Keratinocyte (primary cell): ENCODE results near the gene SIGLEC14. TPM values are rescaled to one million over a fixed set of nuclear protein-coding genes. Genes with fewer than 3 reads are reported as not detected.

Experiments
- DNase-seq: peaks from one replicate; pipeline ENCODE4 v3.0.0-alpha.2; 2011; ENCODE audit warnings: low read depth, missing footprints, low spot score
- FAIRE-seq: peaks from 2 replicates; lab custom pipeline; 2011; peaks lifted over from hg19 to GRCh38; lab: Jason Lieb, UNC
- H2AFZ ChIP-seq: 2 replicates; pipeline ENCODE4 v1.6.0; 2012; ENCODE audit warnings: low read length, control low read depth, inconsistent platforms; ENCODE audit not compliant: control insufficient read depth
- H3K27ac ChIP-seq: 2 replicates; pipeline ENCODE4 v1.5.1; 2011; ENCODE audit warnings: low read length; ENCODE audit not compliant: control insufficient read depth, insufficient read depth
- H3K27me3 ChIP-seq: 3 replicates; pipeline ENCODE4 v1.6.0; 2011; ENCODE audit warnings: low read length; ENCODE audit not compliant: control insufficient read depth, insufficient read depth; ENCODE audit errors: extremely low read depth
- H3K36me3 ChIP-seq, 2 experiments: 2 replicates in 1 of 2; 3 replicates in 1 of 2; pipeline ENCODE4 v1.5.1; 2011; ENCODE audit warnings: low read length in 2 of 2, mild to moderate bottlenecking in 1 of 2; ENCODE audit not compliant: control insufficient read depth in 2 of 2, insufficient read depth in 2 of 2; ENCODE audit errors: extremely low read depth in 1 of 2
- H3K4me1 ChIP-seq: 3 replicates; pipeline ENCODE4 v1.5.1; 2011; ENCODE audit warnings: low read length; ENCODE audit not compliant: control insufficient read depth, insufficient read depth; ENCODE audit errors: extremely low read depth
- H3K4me2 ChIP-seq: 3 replicates; pipeline ENCODE4 v1.6.0; 2011; ENCODE audit warnings: low read depth, low read length; ENCODE audit not compliant: control insufficient read depth, insufficient read depth; ENCODE audit errors: extremely low read depth
- H3K4me3 ChIP-seq, 3 experiments: fragments of 200-600 bp in 1 of 3; sonication (generic) in 1 of 3; 2 replicates in 2 of 3; 3 replicates in 1 of 3; pipeline ENCODE4 v1.5.1; 2011 to 2016; ENCODE audit warnings: low read length in 3 of 3, mild to moderate bottlenecking in 3 of 3, control low read depth in 2 of 3, inconsistent platforms in 1 of 3, low read depth in 1 of 3, mixed read lengths in 1 of 3, mixed run types in 1 of 3, moderate library complexity in 1 of 3; ENCODE audit not compliant: control insufficient read depth in 2 of 3, insufficient read depth in 2 of 3; ENCODE audit errors: extremely low read depth in 1 of 3
- H3K79me2 ChIP-seq: 2 replicates; pipeline ENCODE4 v1.6.0; 2012; ENCODE audit warnings: low read length; ENCODE audit not compliant: control insufficient read depth, insufficient read depth
- H3K9ac ChIP-seq: 3 replicates; pipeline ENCODE4 v1.6.0; 2011; ENCODE audit warnings: low read length; ENCODE audit not compliant: control insufficient read depth, insufficient read depth; ENCODE audit errors: extremely low read depth
- H3K9me1 ChIP-seq: 3 replicates; pipeline ENCODE4 v1.6.0; 2011; ENCODE audit warnings: low read length; ENCODE audit not compliant: control insufficient read depth, insufficient read depth; ENCODE audit errors: extremely low read depth
- H3K9me3 ChIP-seq: 2 replicates; pipeline ENCODE4 v1.5.1; 2012; ENCODE audit warnings: low read depth, low read length; ENCODE audit not compliant: control insufficient read depth
- H4K20me1 ChIP-seq: 3 replicates; pipeline ENCODE4 v1.6.0; 2011; ENCODE audit warnings: low read length; ENCODE audit not compliant: control insufficient read depth, insufficient read depth; ENCODE audit errors: extremely low read depth
- EZH2 ChIP-seq: IDR thresholded peaks from one replicate; pipeline ENCODE4 v1.6.1; 2012; ENCODE audit warnings: inconsistent platforms, mild to moderate bottlenecking, low read length, moderate library complexity
- dilution Hi-C: fragments of 300-500 bp; cut with MboI; formaldehyde crosslinking; loops from one replicate; pipeline ENCODE4 v1.7.0; 2020; ENCODE audit warnings: low sequenced_read_pairs; ENCODE audit not compliant: extremely low pct_ligation_motif_present
- polyA plus RNA-seq, 5 experiments: library from polyadenylated mRNA; depleted of rRNA in 3 of 5; stranded (reverse) in 3 of 5; stranded (forward) in 1 of 5; unstranded in 1 of 5; fragments of >200 nt; gene quantifications; 1 replicate in 1 of 5; 2 replicates in 3 of 5; 3 replicates in 1 of 5; pipeline versions ENCODE4 v1.2.1 to v1.2.3, GENCODE V29; 2011 to 2012; ENCODE audit warnings: missing spikeins in 2 of 5, low read depth in 1 of 5, low replicate concordance in 1 of 5
- TF ChIP-seq, protein P1 (sequence below), 3 experiments: IDR thresholded peaks in 1 of 3; conservative IDR thresholded peaks in 1 of 3; optimal IDR thresholded peaks in 1 of 3; 2 replicates in 2 of 3; 3 replicates in 1 of 3; pipeline versions ENCODE3 to v1.5.1; 2011; ENCODE audit warnings: low read length in 3 of 3, mild to moderate bottlenecking in 3 of 3, moderate library complexity in 2 of 3, control low read depth in 1 of 3, inconsistent platforms in 1 of 3; ENCODE audit not compliant: insufficient read depth in 2 of 3; ENCODE audit errors: extremely low read depth in 1 of 3

SIGLEC14 gene
- polyA plus RNA-seq, 1 donor (not counting 4 experiments of a cell fraction or from before 2014, with no cell fraction given): not detected

DNA sequence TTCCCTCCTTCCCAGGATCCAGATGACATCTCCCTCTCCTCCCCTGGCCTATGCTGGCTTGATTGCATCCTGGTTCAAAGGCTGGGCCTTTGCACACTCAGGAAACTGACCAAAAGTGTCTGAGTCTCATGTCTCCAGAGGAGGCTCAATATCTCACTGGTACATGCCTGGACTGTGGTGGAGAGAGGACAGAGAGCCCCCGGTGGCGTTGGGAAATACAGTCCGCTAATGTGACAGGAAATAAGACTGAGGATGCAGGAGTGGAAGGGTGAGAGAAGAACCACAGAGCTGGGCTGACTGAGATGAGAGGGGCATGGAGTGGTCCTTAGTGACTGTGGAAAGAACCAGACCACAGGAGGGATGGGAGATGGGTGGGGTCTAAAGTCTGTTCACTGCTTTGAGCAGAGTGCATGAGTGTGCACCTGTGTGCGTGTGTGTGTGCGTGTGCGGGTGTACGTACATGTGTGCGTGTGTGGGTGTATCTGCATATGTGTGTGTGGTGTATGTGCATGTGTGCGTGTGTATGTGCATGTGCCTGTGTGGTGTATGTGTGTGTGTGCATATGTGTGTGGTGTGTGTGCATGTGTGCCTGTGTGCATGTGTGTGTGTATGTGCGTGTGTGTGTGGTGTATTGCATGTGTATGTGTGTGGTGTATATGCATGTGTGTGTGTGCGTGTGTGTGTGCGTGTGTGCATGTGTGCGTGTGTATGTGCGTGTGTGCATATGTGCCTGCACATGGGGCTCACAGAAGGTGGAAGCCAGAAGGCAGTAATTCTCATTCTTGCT, 18.3 kb downstream of the SIGLEC14 start:
- Histone ChIP-seq H3K27ac (no peak overlapping the region), H3K79me2 (no peaks in the 10 kb centered on the region), H3K36me3 (no peaks in the 10 kb centered on the region), H2AFZ (no peak overlapping the region), H3K9me3 (no peaks in the 10 kb centered on the region), H3K4me3 (no peak overlapping the region), H3K4me1 (no peaks in the 10 kb centered on the region), H3K4me2 (no peak overlapping the region), H4K20me1 (no peaks in the 10 kb centered on the region), H3K27me3 (no peaks in the 10 kb centered on the region), H3K9me1 (no peaks in the 10 kb centered on the region), H3K9ac (no peak overlapping the region)
- DNase-seq (no peak), FAIRE-seq (no peak)
- dilution Hi-C loops: no loop called here
- TF ChIP-seq, protein P1, sequence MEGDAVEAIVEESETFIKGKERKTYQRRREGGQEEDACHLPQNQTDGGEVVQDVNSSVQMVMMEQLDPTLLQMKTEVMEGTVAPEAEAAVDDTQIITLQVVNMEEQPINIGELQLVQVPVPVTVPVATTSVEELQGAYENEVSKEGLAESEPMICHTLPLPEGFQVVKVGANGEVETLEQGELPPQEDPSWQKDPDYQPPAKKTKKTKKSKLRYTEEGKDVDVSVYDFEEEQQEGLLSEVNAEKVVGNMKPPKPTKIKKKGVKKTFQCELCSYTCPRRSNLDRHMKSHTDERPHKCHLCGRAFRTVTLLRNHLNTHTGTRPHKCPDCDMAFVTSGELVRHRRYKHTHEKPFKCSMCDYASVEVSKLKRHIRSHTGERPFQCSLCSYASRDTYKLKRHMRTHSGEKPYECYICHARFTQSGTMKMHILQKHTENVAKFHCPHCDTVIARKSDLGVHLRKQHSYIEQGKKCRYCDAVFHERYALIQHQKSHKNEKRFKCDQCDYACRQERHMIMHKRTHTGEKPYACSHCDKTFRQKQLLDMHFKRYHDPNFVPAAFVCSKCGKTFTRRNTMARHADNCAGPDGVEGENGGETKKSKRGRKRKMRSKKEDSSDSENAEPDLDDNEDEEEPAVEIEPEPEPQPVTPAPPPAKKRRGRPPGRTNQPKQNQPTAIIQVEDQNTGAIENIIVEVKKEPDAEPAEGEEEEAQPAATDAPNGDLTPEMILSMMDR (optimal IDR thresholded peaks at IDR 0.05 in 1 of 3, IDR thresholded peaks at IDR 0.05 in 1 of 3, conservative IDR thresholded peaks at IDR 0.05 in 1 of 3; ENCODE audit: extremely low read depth in 1 of 3, insufficient read depth in 2 of 3, low read length in 3 of 3): no peak
- TF ChIP-seq EZH2: no peak

DNA sequence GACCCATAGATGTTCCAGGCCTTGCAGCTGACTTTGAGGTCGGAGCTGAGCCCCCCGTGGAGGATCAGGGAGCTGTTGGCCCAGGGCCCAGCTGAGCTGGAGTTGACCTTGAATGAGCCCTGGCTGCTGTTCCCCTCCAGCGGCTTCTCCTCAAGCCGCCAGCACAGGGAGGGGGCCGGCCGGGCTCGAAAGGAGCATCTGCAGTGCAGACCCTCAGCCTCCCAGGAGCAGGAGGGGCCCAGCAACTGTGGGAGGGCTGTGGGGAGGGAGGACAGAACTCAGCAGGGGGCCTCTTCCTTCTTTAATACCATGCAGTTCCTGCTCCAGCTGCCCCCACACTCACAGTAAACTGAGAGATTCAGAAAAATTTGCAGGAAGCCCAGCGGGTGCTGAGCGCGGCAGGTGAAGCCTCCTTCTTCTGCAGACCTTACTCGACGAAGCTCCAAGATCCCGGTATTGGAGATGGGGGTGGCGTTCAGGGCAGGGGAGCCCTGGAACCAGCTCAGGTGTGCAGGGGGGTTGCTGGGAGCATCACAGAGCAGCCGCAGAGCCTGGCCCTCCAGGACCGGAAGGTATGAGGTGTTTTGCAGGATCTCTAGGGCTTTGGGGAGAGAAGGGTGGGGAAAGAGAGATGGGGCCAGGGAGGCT, 19.0 kb downstream of the SIGLEC14 start:
- no peaks in the 10 kb centered on the region for H3K27me3 ChIP-seq
- dilution Hi-C loops: no loop called here
- TF ChIP-seq, protein P1 (optimal IDR thresholded peaks at IDR 0.05 in 1 of 3, IDR thresholded peaks at IDR 0.05 in 1 of 3, conservative IDR thresholded peaks at IDR 0.05 in 1 of 3; ENCODE audit: extremely low read depth in 1 of 3, insufficient read depth in 2 of 3, low read length in 3 of 3): no peak
- TF ChIP-seq EZH2: no peak

More for the DNA sequence above, 19.0 kb downstream of the SIGLEC14 start:
- FAIRE-seq (no peak), DNase-seq (no peak)
- no peaks in the 10 kb centered on the region for H3K79me2 ChIP-seq
- no peaks in the 10 kb centered on the region for H3K4me1 ChIP-seq
- no peaks in the 10 kb centered on the region for H3K9me3 ChIP-seq
- H3K36me3 ChIP-seq: no peaks in the 10 kb centered on the region
- no peaks in the 10 kb centered on the region for H4K20me1 ChIP-seq
- H3K4me3 ChIP-seq: no peak overlapping the region
- no peak overlapping the region for H3K9ac ChIP-seq
- no peak overlapping the region for H2AFZ ChIP-seq
- H3K27ac ChIP-seq: no peak overlapping the region
- no peaks in the 10 kb centered on the region for H3K9me1 ChIP-seq
- no peak overlapping the region for H3K4me2 ChIP-seq
